Mesodermal cell (in vitro differentiated cells): ENCODE results near the gene CCNL1.

ENCODE experiments used
- H3K27ac ChIP-seq: 2 replicates; pipeline ENCODE4 v1.7.0; 2013; ENCODE audit warnings: mild to moderate bottlenecking, low read depth, low read length, moderate library complexity; ENCODE audit not compliant: severe bottlenecking
- H3K36me3 ChIP-seq: 2 replicates; pipeline ENCODE4 v1.7.1; 2013; ENCODE audit warnings: mild to moderate bottlenecking, low read length, moderate library complexity; ENCODE audit not compliant: control insufficient read depth, insufficient read depth
- H3K4me1 ChIP-seq: one replicate; pipeline ENCODE4 v1.7.1; 2013; ENCODE audit warnings: mild to moderate bottlenecking, low read length; ENCODE audit not compliant: insufficient read depth, control insufficient read depth, poor library complexity, severe bottlenecking
- H3K4me3 ChIP-seq: 2 replicates; pipeline ENCODE4 v1.7.0; 2013; ENCODE audit warnings: low read length, control low read depth, mild to moderate bottlenecking; ENCODE audit not compliant: insufficient read depth, poor library complexity, severe bottlenecking; ENCODE audit errors: extremely low read depth
- H3K9me3 ChIP-seq: 2 replicates; pipeline ENCODE4 v1.7.1; 2013; ENCODE audit warnings: mild to moderate bottlenecking, low read length, moderate library complexity; ENCODE audit not compliant: control insufficient read depth
- WGBS, 2 experiments: methylation state at CpG; one replicate each; pipeline ENCODE4 v1.1.5; 2013; ENCODE audit warnings: missing lambda C conversion rate in 2 of 2; ENCODE audit not compliant: insufficient coverage in 2 of 2; 5-methylcytosine and 5-hydroxymethylcytosine counted together

Gene CCNL1

GRCh38 chr3:157101486-157101885 is 58.5 kb downstream of the CCNL1 start:
- Histone ChIP-seq H3K4me3 (no peak overlapping the region), H3K4me1 (peaks cover 3% of the 10 kb centered on the region), H3K36me3 (no peaks in the 10 kb centered on the region), H3K9me3 (no peaks in the 10 kb centered on the region), H3K27ac (no peak overlapping the region)
- 100% methylated on average over 1 to 2 of the region's 2 CpGs for WGBS, 2 experiments

- Histone ChIP-seq H3K4me1 (peaks cover 3% of the 10 kb centered on the region), H3K4me3 (no peak overlapping the region), H3K9me3 (no peaks in the 10 kb centered on the region), H3K27ac (no peak overlapping the region), H3K36me3 (no peaks in the 10 kb centered on the region)
- 94 to 98% methylated on average over 7 to 8 of the region's 8 CpGs for WGBS, 2 experiments
Observed at GRCh38 chr3:157100608-157101396, 59.1 kb downstream of the CCNL1 start.

GRCh38 chr3:157100096-157100477 is 59.9 kb downstream of the CCNL1 start:
- Histone ChIP-seq H3K27ac (no peak overlapping the region), H3K4me1 (peaks cover 3% of the 10 kb centered on the region), H3K36me3 (no peaks in the 10 kb centered on the region), H3K4me3 (no peak overlapping the region), H3K9me3 (no peaks in the 10 kb centered on the region)
- WGBS, 2 experiments, result 94 to 100% methylated on average over 2 of the region's 4 CpGs

DNA sequence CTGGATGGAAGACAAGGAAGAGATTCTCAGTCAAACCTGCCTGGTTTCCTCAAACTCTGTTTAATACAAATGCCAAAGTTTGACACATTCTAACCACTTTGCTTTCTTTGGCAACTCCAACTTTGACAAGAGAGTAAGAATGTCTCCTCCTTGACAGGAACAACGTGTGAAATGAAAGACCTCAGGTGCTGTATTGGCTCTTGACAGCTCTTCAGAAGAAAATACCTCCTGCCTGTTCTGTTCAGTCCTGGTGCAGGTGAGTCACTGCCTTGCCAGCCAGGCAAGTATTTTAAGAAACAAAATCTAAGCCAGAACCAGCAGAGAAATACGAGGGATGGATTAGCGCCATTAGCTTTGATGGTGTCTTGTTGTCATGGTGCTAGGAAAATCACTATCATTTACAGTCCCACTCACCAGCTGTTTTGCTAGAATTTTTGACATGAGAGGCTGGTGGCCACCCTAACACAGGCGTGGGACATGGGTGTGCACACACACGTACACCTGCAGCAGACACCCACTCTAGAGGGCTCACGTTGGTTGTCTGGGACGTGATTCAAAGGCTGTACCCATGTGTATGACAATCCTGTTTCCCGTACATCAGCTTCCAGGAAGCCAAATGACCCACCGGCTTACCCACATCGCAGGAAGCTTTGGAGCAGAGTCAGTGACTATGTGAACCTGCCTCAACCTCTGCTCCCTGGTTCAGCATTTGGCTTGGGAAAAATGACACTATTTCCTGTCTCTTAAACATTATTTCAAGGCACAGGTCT is 60.4 kb downstream of the CCNL1 start:
- H3K9me3 ChIP-seq, result no peaks in the 10 kb centered on the region
- H3K36me3 ChIP-seq, result no peaks in the 10 kb centered on the region
- no peak overlapping the region for H3K4me3 ChIP-seq
- peaks cover 3% of the 10 kb centered on the region for H3K4me1 ChIP-seq
- 93% methylated on average over 8 of the region's 10 CpGs for WGBS, 2 experiments
- H3K27ac ChIP-seq, result no peak overlapping the region

DNA sequence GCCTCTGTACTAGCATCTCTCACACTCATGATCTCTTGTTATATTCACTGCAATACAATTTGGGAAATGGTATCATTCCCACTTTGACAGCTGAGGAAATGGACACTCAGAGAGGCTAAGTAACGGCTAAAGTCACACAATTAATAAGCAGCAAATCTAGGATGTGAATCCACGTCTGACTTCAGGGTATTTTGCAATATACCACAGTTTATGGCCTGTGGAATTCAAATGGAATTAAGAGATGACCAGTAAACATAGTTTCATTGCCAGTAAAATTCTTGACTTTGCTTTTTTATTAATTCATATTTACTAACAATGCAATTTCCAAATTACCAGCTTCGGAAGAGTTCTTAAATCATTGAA is 61.1 kb downstream of the CCNL1 start:
- 95 to 100% methylated on average over 1 to 3 of the region's 3 CpGs for WGBS, 2 experiments
- Histone ChIP-seq H3K9me3 (no peaks in the 10 kb centered on the region), H3K4me3 (no peak overlapping the region), H3K36me3 (no peaks in the 10 kb centered on the region), H3K27ac (no peak overlapping the region), H3K4me1 (peaks cover under 1% of the 10 kb centered on the region)

- no peaks in the 10 kb centered on the region for H3K36me3 ChIP-seq
- no peaks in the 10 kb centered on the region for H3K9me3 ChIP-seq
- no peak overlapping the region for H3K27ac ChIP-seq
- no peaks in the 10 kb centered on the region for H3K4me1 ChIP-seq
- 89 to 92% methylated on average over 1 to 3 of the region's 3 CpGs for WGBS, 2 experiments
- H3K4me3 ChIP-seq, result no peak overlapping the region
Observed at GRCh38 chr3:157098121-157098822, 61.7 kb downstream of the CCNL1 start.
